Hematopoietic multipotent progenitor cell treated with erythropoietin and hydrocortisone succinate and interleukin-3 and kit ligand, for 15 days (in vitro differentiated cells): ENCODE measurements around the gene PSMA5.

Experiments
- DNase-seq: peaks from one replicate; pipeline ENCODE4 v3.0.0-alpha.2; 2015; ENCODE audit warnings: low spot score

PSMA5 gene

GRCh38 chr1:109367626-109368025 is 58.6 kb downstream of the PSMA5 start:
- no peak for DNase-seq

DNA sequence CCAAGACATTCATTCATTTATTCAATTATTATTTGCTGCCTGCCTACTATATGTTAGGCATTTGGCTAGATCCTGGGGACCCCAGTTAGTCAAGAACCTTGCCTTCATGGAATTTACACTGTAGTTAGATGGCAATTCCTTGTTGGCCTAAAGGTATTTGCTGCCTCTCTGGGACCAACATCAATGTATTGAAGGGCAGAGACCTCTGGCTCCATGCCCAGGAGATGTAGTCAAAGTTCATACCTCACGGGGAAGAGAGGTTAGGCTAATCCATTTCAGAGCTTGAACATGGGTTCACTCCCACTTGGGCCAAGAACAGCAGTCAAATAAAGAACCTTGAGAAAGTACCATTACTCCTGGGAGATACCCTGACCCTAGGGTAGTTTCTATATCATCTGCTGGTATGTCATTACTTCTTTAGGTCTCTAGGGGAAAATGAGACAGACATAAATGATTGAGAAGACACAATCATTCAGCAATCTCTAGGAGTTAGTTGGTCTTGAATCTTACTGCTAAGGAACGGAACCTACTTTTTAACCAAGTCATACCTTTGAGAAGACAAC is 60.5 kb downstream of the PSMA5 start:
- DNase-seq: no peak

DNA sequence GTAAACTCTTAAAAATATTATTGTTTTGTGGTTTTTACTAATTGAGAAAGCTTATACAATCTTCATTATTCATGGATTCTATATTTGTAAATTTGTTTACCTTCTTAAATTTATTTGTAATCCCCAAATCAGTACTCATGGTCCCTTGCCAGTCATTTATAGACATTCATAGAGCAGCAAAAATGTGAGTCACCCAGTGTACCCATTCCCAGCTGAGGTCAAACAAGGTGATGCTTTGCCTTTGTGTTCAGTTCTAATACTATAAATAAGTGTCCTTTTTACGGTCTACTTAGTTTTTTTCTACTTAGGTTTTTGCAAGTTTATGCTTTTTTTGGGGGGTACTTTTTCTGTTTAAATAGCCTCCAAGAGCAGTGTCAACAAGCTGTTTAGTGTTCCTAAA is 64.6 kb downstream of the PSMA5 start:
- DNase-seq: no peak

GRCh38 chr1:109361069-109361468 is 65.2 kb downstream of the PSMA5 start:
- DNase-seq: no peak

GRCh38 chr1:109357616-109358015 is 68.6 kb downstream of the PSMA5 start:
- DNase-seq: no peak

- DNase-seq: no peak
Observed at GRCh38 chr1:109356915-109357314, 69.3 kb downstream of the PSMA5 start.

GRCh38 chr1:109356505-109356904 is 69.7 kb downstream of the PSMA5 start:
- DNase-seq: no peak

- no peak for DNase-seq
Observed at GRCh38 chr1:109354929-109355328, 71.3 kb downstream of the PSMA5 start.

DNA sequence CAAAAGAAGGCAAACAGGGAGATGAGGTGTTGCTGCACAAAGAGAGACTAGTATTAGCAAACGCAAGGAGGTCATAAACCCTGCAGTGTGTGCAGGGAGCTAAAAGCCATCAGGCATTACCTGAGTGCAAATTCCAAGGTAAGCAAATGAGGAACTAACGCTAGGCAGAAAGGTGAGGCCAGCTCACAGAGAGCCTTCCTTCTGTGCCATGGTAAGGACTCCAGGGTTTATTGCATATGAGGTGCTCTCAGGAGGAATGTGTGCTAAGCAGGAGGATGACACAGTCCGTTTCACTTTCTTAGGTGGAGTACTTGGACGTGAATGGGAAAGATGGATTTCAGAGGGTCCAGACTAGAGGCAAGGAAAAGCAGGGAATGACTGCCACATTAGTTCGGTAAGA is 74.8 kb downstream of the PSMA5 start:
- no peak for DNase-seq

DNA sequence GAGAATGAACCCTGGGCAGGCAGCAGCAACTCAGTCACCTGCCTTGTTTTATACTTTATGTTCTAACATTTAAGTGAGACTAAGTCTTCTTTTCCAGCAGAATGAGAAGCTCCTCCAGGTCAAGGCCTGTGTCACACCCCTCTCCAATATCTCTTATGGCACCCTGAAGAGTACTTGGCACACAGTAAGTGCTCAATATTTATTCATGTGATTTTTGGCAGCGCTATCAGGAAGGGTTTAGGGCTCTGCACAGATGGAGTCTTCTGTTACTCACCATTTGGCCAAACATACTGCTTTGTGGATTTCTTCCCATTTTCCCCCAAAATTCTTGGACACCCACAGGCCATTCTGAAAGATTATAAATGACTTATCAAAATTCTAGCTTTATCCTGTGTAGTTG is 75.6 kb downstream of the PSMA5 start:
- no peak for DNase-seq

DNA sequence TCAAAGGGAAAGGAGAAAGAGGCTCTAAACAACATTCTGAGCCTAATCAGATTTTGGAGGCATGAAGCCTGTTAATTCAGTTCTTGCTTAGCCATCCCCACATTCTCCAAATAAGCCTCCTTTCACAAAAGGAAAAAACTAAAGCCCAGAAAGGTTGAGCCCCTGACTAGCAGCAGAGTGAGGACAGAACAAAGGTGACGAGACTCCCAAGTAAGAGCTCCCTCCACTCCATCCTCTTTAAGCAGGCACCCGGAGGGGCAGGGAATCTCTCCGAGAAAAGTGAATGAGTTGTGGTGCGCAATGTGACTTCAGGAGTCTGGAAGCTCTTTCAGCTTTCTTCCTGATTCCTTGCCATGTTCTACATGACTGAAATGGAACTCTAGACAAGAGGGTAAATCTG is 76.1 kb downstream of the PSMA5 start:
- no peak for DNase-seq
